HepG2 (cell line): ENCODE measurements around the gene NKX1-1. TPM values are rescaled to one million over a fixed set of nuclear protein-coding genes. Genes with fewer than 3 reads are reported as not detected.

Experiments used
- FOXC1 ChIP-seq: sonication (generic); formaldehyde crosslinking; IDR thresholded peaks from 2 replicates; pipeline ENCODE4 v1.8.0; 2022; ENCODE audit warnings: mild to moderate bottlenecking, missing genetic modification reagents, borderline replicate concordance
- HIVEP1 ChIP-seq: sonication (generic); formaldehyde crosslinking; IDR thresholded peaks from 2 replicates; pipeline ENCODE4 v1.4.0; 2020; ENCODE audit warnings: mild to moderate bottlenecking, missing genetic modification reagents
- MAZ ChIP-seq, 2 experiments: sonication (generic) in 1 of 2; formaldehyde crosslinking in 1 of 2; IDR thresholded peaks; 2 replicates each; pipeline versions ENCODE4 v1.5.0 to v1.6.1; 2012 to 2020; ENCODE audit warnings: low read depth in 2 of 2, mild to moderate bottlenecking in 2 of 2, borderline replicate concordance in 1 of 2, improper control_type of control experiment in 1 of 2, low read length in 1 of 2, missing genetic modification reagents in 1 of 2, moderate library complexity in 1 of 2
- MIER2 ChIP-seq: IDR thresholded peaks from 2 replicates; pipeline ENCODE4 v1.6.1; 2016; ENCODE audit warnings: missing biosample characterization, missing genetic modification reagents
- PHB2 ChIP-seq: fragments of 450-650 bp; IDR thresholded peaks from 2 replicates; pipeline ENCODE4 v1.6.1; 2018; ENCODE audit not compliant: partially characterized antibody
- SKI ChIP-seq: fragments of 450-650 bp; IDR thresholded peaks from one replicate; pipeline ENCODE4 v1.6.1; 2018; ENCODE audit warnings: mild to moderate bottlenecking; ENCODE audit not compliant: partially characterized antibody
- THAP11 ChIP-seq: IDR thresholded peaks from 2 replicates; pipeline ENCODE4 v1.6.1; 2016; ENCODE audit warnings: missing biosample characterization, missing genetic modification reagents
- ZNF318 ChIP-seq: sonication (generic); formaldehyde crosslinking; IDR thresholded peaks from 2 replicates; pipeline ENCODE4 v1.4.0; 2020; ENCODE audit warnings: mild to moderate bottlenecking, missing genetic modification reagents
- ZNF576 ChIP-seq: sonication (generic); formaldehyde crosslinking; IDR thresholded peaks from 2 replicates; pipeline ENCODE4 v1.4.0; 2020; ENCODE audit warnings: mild to moderate bottlenecking, missing genetic modification reagents
- polyA plus RNA-seq, 8 experiments: library from polyadenylated mRNA; depleted of rRNA in 3 of 8; stranded (reverse) in 7 of 8; unstranded in 1 of 8; fragments of >200 nt; fragmentation: Illumina TruSeq in 4 of 8; extraction: Trizol in 4 of 8; gene quantifications; 2 replicates each; pipeline versions ENCODE4 v1.2.1 to v1.2.3, GENCODE V29; 2011 to 2016; ENCODE audit warnings: low read depth in 4 of 8, missing spikeins in 1 of 8, mixed read lengths in 1 of 8; ENCODE audit not compliant: insufficient read depth in 1 of 8
- total RNA-seq, 5 experiments: library from RNA; depleted of rRNA; stranded (reverse); fragments of >200 nt; fragmentation: Illumina TruSeq; extraction: Trizol; gene quantifications; 2 replicates each; pipeline ENCODE4 v1.2.3, GENCODE V29; 2016; ENCODE audit warnings: low read depth in 1 of 5

Gene NKX1-1
- total and polyA plus RNA-seq, 2 of the 13 experiments (the other 11 are each of a cell fraction or from before 2014, with no cell fraction given) = not detected

- no peak for TF ChIP-seq ZNF318 (CRISPR knock-in tag)
- no peak for TF ChIP-seq HIVEP1 (CRISPR knock-in tag)
- TF ChIP-seq ZNF576 (CRISPR knock-in tag) = no peak
- no peak for TF ChIP-seq MIER2 (CRISPR knock-in tag)
- no peak for TF ChIP-seq SKI
- no peak for TF ChIP-seq FOXC1 (CRISPR knock-in tag)
- TF ChIP-seq MAZ (IDR thresholded peaks at IDR 0.05; ENCODE audit: borderline replicate concordance, low read depth, low read length) = no peak
- no peak for TF ChIP-seq MAZ (CRISPR knock-in tag; IDR thresholded peaks at IDR 0.05; ENCODE audit: low read depth)
- TF ChIP-seq PHB2 = no peak
- no peak for TF ChIP-seq THAP11 (CRISPR knock-in tag)
- TF ChIP-seq, all 625 proteins: peak for 0
These were observed 43.7 kb downstream of the NKX1-1 start (continued) for GRCh38 chr4:1362521-1362920.
